Immature natural killer cell (primary cell): ENCODE results near the gene ABCC1. TPM values are rescaled to one million over a fixed set of nuclear protein-coding genes. Genes with fewer than 3 reads are reported as not detected.
A peak's percentile ranks its signal among the peaks of the same experiment; 100 is the strongest.
"Not testable (repeated sequence)": the region's sequence is repeated elsewhere in the genome, so short reads cannot be mapped to it uniquely, and the experiment has no call there.

ENCODE experiments used
- DNase-seq, 3 donors: peaks; one replicate each; pipeline ENCODE4 v3.0.0; 2022; ENCODE audit warnings: mixed read lengths in 1 of 3
- H3K27ac Mint-ChIP-seq, 6 donors: one replicate each; pipeline ENCODE4 v1.8.0; 2020; ENCODE audit warnings: mixed read lengths in 6 of 6, mild to moderate bottlenecking in 5 of 6, inconsistent platforms in 4 of 6, moderate library complexity in 3 of 6
- H3K27me3 Mint-ChIP-seq, 3 donors: one replicate each; pipeline ENCODE4 v1.8.0; 2020 to 2021; ENCODE audit warnings: low read depth in 3 of 3, mild to moderate bottlenecking in 3 of 3, mixed read lengths in 3 of 3, moderate library complexity in 3 of 3, inconsistent platforms in 1 of 3
- H3K36me3 Mint-ChIP-seq, 3 donors: one replicate each; pipeline ENCODE4 v1.8.0; 2020; ENCODE audit warnings: mixed read lengths in 3 of 3, inconsistent platforms in 2 of 3, mild to moderate bottlenecking in 2 of 3
- H3K4me1 Mint-ChIP-seq, 2 donors: one replicate each; pipeline ENCODE4 v1.8.0; 2020; ENCODE audit warnings: inconsistent platforms in 2 of 2, mild to moderate bottlenecking in 2 of 2, mixed read lengths in 2 of 2, moderate library complexity in 1 of 2
- H3K4me3 Mint-ChIP-seq, 5 donors: one replicate each; pipeline ENCODE4 v1.8.0; 2020; ENCODE audit warnings: mild to moderate bottlenecking in 5 of 5, mixed read lengths in 5 of 5, inconsistent platforms in 3 of 5, moderate library complexity in 3 of 5
- H3K9me3 Mint-ChIP-seq, 6 donors: one replicate each; pipeline ENCODE4 v1.8.0; 2020; ENCODE audit warnings: mild to moderate bottlenecking in 6 of 6, mixed read lengths in 6 of 6, inconsistent platforms in 4 of 6, moderate library complexity in 3 of 6
- polyA plus RNA-seq, 3 donors: library from polyadenylated mRNA; unstranded; fragments of 300-500 nt; fragmentation: Illumina TruSeq; gene quantifications; one replicate each; pipeline ENCODE4 v1.2.3, GENCODE V29; 2021

ABCC1 gene
- polyA plus RNA-seq, 3 donors from 2014 or later: 2.3 to 3.6 (median 2.3) TPM

DNA sequence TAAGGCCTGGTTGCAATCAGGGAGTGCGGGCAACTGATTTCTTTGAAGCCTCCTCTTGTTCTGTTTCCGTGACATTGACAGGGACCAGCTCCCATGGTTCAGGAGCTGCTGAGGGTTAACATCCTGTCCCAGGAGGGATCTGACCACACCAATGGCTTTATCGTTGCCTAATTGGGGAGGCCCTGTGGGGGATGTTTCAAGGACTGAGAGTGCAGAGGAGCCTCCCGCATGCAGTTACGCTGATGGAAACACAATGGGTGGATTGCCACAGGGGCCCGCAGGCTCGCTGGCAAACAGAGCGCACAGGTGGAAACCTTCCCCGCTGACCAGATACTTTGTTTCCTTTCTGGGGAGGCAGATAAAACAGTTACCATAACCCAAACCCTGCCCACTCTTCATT, 23.8 kb upstream of the ABCC1 start:
- Mint-ChIP-seq H3K4me1 (no peaks in the 10 kb centered on the region), H3K36me3 (no peaks in the 10 kb centered on the region), H3K27me3 (peaks cover 0 to 4% (median 0%) of the 10 kb centered on the region in 3 donors)

DNA sequence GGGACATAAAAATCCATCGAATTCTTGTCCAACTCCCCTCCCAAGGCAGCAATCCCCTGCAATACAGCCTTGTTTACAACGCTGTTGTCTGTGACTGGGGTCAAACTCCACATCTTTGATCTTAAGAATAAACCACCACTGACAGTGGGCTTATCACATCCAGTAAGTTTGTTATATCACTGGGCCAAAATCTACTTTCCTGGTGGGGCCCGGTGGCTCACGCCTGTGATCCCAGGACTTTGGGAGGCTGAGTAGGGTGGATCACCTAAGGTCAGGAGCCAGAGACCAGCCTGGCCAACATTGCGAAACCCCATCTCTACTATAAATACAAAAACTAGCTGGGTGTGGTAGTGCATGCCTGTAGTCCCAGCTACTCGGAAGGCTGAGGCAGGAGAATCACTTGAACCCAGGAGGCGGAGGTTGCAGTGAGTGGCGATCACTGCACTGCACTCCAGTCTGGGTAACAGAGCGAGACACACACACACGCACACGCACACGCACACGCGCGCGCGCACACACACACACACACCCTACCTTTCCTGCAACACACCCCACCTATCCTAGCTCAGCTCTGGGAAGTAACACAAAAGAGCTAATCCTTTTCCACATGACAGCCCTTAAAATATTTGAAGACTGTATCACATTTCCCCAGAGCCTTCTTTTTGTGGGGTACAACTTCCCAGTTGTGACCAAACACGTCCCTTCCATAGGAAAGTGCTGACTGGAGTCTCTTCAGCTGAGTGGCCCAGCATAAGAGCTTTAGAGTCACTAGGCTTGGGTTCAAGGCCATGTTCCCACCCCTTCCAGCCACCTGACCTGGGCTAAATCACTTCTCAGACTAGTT, 20.9 kb upstream of the ABCC1 start:
- Mint-ChIP-seq H3K27me3 (peaks cover 2 to 4% (median 3%) of the 10 kb centered on the region in 3 donors), H3K36me3 (no peaks in the 10 kb centered on the region), H3K4me1 (no peaks in the 10 kb centered on the region), H3K27ac (no peak overlapping the region), H3K9me3 (no peaks in the 10 kb centered on the region), H3K4me3 (no peak overlapping the region)
- DNase-seq: no peak

More for the DNA sequence above, 23.8 kb upstream of the ABCC1 start:
- no peaks in the 10 kb centered on the region for H3K9me3 Mint-ChIP-seq
- H3K4me3 Mint-ChIP-seq: no peak overlapping the region
- DNase-seq: no peak
- no peak overlapping the region for H3K27ac Mint-ChIP-seq

DNA sequence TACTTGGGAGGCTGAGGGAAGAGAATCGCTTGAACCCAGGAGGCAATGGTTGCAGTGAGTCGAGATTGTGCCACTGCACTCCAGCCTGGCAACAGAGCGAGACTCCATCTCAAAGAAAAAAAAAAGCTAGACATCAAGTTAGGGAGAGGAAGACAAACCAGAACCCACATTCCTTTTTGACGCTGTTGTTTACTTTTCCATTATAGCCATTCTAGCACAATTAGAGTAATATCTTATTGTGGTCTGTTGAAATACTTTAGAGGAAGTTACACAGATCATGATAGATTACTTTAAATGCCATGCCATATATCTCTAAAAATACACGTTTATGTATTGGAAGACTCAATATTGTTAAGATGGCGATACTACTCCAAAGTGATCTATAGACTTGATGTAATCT, 16.5 kb upstream of the ABCC1 start:
- Mint-ChIP-seq H3K27ac (no peak overlapping the region), H3K4me1 (no peaks in the 10 kb centered on the region), H3K27me3 (peaks cover 0 to 4% (median 3%) of the 10 kb centered on the region in 3 donors), H3K9me3 (no peaks in the 10 kb centered on the region), H3K4me3 (no peak overlapping the region), H3K36me3 (no peaks in the 10 kb centered on the region)
- DNase-seq: no peak

DNA sequence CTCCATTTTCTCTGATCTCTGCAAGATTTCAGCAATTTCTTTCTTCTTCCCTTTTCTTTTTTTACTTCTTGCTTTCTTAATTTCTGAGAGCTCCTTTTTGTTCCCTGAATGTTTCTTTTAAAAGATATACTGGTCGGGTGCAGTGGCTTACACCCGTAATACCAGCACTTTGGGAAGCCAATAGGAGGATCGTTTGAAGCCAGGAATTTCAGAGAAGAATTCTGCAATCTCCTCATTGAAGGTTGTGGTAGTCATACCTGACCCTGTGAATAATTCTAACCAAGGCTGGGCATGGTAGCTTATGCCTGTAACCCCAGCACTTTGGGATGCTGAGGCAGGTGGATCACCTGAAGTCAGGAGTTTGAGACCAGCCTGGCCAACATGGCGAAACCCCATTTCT, 15.6 kb upstream of the ABCC1 start:
- Mint-ChIP-seq H3K4me1 (no peaks in the 10 kb centered on the region), H3K36me3 (no peaks in the 10 kb centered on the region), H3K9me3 (no peaks in the 10 kb centered on the region), H3K27ac (no peak overlapping the region), H3K4me3 (no peak overlapping the region), H3K27me3 (peaks cover 0 to 4% (median 3%) of the 10 kb centered on the region in 3 donors)
- no peak for DNase-seq

DNA sequence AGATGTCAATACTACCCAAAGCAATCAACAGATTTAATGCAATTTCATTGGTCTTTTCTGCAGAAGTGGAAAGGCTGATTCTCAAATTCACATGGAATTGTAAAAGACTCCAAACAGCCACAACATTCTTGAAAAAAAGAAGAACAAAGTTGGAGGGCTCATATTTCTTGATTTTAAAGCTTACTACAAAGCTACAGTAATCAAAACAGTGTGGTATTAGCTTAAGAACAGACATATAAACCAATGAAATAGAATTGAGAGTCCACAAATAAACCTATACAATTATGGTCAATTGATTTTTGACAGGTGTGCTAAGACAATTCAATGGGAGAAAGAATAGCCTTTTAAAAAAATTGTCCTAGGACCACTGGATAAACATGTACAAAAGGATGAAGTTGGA, 14.4 kb upstream of the ABCC1 start:
- H3K9me3 Mint-ChIP-seq: no peaks in the 10 kb centered on the region
- DNase-seq: no peak
- no peaks in the 10 kb centered on the region for H3K36me3 Mint-ChIP-seq
- H3K27me3 Mint-ChIP-seq: peaks cover 0 to 4% (median 3%) of the 10 kb centered on the region in 3 donors
- no peak overlapping the region for H3K4me3 Mint-ChIP-seq
- no peak overlapping the region for H3K27ac Mint-ChIP-seq
- H3K4me1 Mint-ChIP-seq: no peaks in the 10 kb centered on the region

DNA sequence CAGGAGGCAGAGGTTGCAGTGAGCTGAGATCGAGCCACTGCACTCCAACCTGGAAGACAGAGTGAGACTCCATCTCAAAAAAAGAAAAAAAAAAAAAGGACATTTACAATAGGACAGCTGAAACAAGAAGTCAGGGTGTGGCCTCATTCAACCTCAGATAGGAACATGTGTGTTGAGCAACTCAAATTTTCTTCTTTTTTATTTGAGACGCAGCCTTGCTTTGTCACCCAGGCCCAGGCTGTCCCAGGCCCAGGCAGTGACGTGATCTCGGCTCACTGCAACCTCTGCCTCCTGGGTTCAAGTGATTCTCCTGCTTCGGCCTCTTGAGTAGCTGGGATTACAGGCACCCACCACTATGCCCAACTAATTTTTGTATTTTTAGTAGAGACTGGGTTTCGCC, 12.6 kb upstream of the ABCC1 start:
- not testable (repeated sequence) for DNase-seq, H3K9me3 Mint-ChIP-seq, H3K27ac Mint-ChIP-seq, H3K4me3 Mint-ChIP-seq, H3K36me3 Mint-ChIP-seq, H3K27me3 Mint-ChIP-seq, H3K4me1 Mint-ChIP-seq

DNA sequence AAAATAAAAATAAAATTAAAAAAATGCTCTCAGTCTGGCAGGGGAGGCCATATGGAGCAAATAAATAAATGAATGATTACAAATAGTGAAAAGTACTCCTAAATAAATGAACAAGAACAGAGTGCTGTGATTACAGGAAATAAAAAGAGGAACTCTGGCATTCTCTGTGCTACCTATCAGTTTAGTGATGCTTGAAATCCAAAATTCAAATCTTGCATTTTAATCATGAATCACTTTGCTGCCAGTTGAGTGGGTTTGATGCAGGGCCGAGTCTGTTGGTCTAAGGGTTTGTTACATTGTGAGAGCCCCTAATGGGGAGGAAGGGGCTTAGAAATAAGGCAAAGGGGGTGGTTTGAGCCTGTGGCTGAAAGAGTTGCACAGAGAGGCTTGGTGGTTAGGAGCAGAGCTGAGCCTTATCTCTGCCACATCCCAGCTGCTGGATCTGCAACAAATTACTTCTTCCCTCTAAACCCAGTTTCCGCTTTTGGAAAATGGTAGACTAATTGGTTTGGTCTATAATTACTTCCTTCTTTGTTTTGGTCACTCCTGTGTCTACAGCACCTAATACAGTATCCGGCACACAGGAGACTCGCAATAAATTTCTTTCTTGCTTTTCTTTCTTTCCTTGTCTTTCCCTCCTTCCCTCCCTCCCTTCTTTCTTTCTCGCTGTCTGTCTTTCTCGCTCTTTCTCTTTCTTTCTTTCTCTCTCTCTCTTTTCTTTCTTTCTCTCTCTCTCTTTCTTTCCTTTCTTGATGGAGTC, 6.3 kb upstream of the ABCC1 start:
- Mint-ChIP-seq H3K4me3 (no peak overlapping the region), H3K27me3 (peaks cover 0 to 5% (median 2%) of the 10 kb centered on the region in 3 donors)

DNA sequence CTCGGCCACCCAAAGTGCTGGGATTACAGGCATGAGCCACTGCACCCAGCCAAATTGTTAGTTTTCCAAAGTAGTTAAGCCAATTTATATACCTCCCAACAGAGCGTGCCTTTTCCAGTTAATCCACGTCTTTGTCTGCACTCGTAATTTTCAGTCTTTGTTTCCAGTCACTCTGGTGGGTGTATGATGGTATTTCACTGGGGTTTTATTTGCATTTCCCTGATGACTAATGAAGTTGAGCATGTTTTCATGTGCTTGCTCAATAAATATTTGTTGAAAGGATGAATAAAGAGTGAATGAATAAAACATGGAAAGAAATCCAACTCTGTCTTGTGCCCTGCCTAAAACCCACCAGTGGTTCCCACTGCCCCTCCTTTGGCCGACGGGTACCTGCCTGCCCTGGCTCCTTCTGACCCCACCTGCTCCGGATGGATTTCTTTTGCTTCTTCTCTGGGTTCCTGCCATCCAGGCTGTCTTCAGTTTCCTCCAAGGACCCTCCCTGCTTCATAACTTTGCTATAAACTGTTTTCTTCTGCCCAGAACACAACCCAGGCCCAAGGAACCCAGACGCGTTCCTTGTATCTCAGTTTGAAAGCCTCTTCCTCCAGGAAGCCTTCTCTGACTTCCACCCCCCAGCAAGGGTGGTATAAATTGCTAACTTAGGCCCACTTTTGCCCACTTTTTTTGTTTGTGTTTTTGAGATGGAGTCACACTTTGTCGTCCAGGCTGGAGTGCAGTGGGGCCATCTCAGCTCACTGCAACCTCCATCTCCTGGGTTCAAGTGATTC, 3.0 kb upstream of the ABCC1 start:
- Mint-ChIP-seq H3K4me1 (peaks cover 21 to 24% of the 10 kb centered on the region in 2 donors), H3K4me3 (no peak overlapping the region), H3K9me3 (no peaks in the 10 kb centered on the region), H3K36me3 (no peaks in the 10 kb centered on the region), H3K27ac (peak overlapping the region in 1 of 6 donors; percentile 55), H3K27me3 (peaks cover 5 to 10% (median 9%) of the 10 kb centered on the region in 3 donors)
- DNase-seq: no peak

More for the DNA sequence above, 6.3 kb upstream of the ABCC1 start:
- no peaks in the 10 kb centered on the region for H3K9me3 Mint-ChIP-seq
- H3K4me1 Mint-ChIP-seq: no peaks in the 10 kb centered on the region
- H3K36me3 Mint-ChIP-seq: no peaks in the 10 kb centered on the region
- DNase-seq: no peak
- no peak overlapping the region for H3K27ac Mint-ChIP-seq

DNA sequence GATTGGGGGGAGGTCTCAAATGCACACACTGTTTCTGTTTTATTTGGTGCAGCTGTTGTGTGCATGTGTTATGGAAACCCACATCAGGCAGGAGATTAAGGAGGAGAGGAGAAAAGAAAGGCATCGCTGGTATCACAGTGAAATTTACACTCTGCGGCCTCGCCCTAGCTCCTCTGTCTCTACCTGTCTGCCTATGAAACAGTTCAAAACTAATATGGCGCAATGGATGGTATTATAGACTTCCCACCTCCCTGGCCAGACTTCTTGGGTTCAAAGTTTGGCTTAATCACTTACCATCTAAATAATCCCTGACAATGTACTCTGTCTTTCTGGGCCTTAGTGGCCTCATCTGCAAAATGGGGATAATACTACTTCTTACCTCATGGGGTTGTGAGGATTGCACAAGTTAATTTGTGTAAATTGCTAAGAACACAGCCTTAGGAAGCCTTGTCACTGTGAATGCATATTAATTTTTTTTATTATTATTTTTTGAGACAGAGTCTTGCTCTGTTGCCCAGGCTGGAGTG, 1.4 kb upstream of the ABCC1 start:
- Mint-ChIP-seq H3K4me3 (peak overlapping the region in 3 of 5 donors; percentile 7 to 92 (median 90)), H3K27me3 (peaks cover 5 to 14% (median 9%) of the 10 kb centered on the region in 3 donors), H3K27ac (no peak overlapping the region)

DNA sequence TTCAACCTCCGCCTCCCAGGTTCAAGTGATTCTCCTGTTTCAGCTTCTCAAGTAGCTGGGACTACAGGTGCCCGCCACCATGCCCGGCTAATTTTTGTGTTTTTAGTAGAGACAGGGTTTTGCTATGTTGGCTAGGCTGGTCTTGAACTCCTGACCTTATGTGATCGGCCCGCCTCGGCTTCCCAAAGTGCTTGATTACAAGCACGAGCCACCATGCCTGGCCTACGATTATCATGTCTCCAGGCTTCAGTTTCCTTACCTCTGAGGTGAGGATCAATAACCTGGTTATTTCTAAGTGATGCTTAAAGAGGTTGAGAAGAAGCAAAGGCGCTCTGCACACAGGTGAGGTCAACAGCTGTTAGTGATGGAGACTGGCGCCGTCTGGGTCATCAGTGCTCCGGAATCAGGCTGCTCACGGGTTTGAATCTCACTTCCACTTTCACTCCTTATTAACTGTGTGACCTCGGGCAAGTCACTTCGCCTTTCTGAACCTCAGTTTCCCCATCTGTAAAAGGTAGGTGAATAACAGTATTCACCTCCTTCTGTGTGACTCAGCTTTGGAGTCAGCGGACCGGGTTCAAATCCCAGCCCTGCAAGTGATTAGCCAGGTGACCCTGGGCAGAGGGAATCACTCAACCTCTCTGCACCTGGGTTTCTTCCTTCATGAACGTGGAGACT, 745 bp upstream of the ABCC1 start:
- Mint-ChIP-seq H3K9me3 (no peaks in the 10 kb centered on the region), H3K27me3 (peaks cover 3 to 16% (median 9%) of the 10 kb centered on the region in 3 donors), H3K27ac (peak overlapping the region; percentile 58 to 91 (median 86)), H3K36me3 (no peaks in the 10 kb centered on the region), H3K4me3 (peak overlapping the region; percentile 86 to 93 (median 90)), H3K4me1 (peaks cover 31 to 32% of the 10 kb centered on the region in 2 donors)
- peak; percentile 15 to 16 (median 15) for DNase-seq

More for the DNA sequence above, 1.4 kb upstream of the ABCC1 start:
- H3K4me1 Mint-ChIP-seq: peaks cover 30 to 32% of the 10 kb centered on the region in 2 donors
- H3K36me3 Mint-ChIP-seq: no peaks in the 10 kb centered on the region
- H3K9me3 Mint-ChIP-seq: no peaks in the 10 kb centered on the region
- DNase-seq: no peak

DNA sequence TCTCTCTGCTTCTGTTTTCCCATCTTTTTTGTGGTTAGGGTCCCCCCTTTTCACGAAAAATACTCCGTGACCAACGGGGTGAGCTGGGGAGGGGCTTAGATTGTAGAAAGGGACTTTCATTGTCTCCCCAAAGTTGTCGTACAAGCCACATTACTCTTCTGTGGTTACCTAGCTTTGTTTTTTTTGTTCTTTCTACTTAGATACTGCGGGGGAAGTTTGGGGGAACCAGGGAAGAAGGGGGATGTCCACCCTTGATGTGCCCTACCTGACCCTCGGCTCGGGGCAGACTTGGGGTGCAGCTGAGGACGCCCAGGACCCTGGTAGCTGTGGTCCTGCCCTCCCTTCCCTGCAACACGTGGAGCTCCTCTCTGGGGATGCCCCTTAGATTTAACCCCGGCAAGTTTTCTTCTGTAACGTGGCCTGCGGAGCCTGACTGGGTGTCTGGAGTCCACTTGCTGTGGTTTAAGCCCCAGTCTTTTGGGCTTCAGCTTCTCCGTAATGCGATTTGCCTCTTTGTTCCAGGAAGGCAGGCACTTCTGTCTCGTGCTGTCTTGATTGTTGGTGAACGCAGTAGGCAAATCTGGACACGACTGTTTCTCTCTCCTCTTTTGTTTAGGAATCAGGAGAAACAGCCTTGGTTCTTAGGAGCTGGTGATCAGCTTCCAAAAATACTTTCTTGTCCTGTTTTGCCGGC, 892 bp downstream of the ABCC1 start:
- no peaks in the 10 kb centered on the region for H3K9me3 Mint-ChIP-seq
- H3K36me3 Mint-ChIP-seq: no peaks in the 10 kb centered on the region
- H3K4me3 Mint-ChIP-seq: peak overlapping the region; percentile 84 to 95 (median 92)
- DNase-seq: peak; percentile 31 to 46 (median 38)
- peaks cover 31 to 32% of the 10 kb centered on the region in 2 donors for H3K4me1 Mint-ChIP-seq
- peak overlapping the region; percentile 81 to 94 (median 92) for H3K27ac Mint-ChIP-seq
- H3K27me3 Mint-ChIP-seq: peaks cover 3 to 16% (median 9%) of the 10 kb centered on the region in 3 donors

DNA sequence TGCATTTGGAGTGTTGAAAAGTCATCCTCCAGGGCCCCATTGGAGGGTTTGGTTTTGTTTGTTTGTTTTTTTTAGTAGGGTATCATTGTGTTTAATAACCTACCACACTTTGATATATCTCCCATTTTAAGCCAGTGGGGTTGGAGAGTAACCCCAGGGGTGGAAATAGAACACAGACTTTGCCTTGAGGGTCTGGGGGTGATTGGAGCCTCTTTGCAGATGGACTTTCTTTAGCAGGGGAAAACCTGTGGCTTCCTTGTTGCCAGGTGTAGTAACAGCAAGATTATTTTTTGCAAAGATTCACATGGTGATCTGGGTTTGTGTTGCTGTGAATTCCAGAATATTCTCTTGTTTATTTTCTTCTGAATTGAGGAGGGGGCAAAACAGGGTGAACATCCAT, 1.5 kb downstream of the ABCC1 start:
- H3K9me3 Mint-ChIP-seq: no peaks in the 10 kb centered on the region
- peak overlapping the region; percentile 81 to 92 (median 90) for H3K27ac Mint-ChIP-seq
- H3K36me3 Mint-ChIP-seq: no peaks in the 10 kb centered on the region
- peaks cover 0 to 16% (median 9%) of the 10 kb centered on the region in 3 donors for H3K27me3 Mint-ChIP-seq
- H3K4me1 Mint-ChIP-seq: peaks cover 31 to 32% of the 10 kb centered on the region in 2 donors
- H3K4me3 Mint-ChIP-seq: peak overlapping the region; percentile 84 to 95 (median 92)
- no peak for DNase-seq
